Epithelial cell of esophagus (primary cell): ENCODE results near the gene FGGY.

Experiments used
- DNase-seq: peaks from one replicate; pipeline ENCODE4 v3.0.0; 2010; ENCODE audit warnings: low read depth
- H3K4me3 ChIP-seq: 2 replicates; pipeline ENCODE4 v1.5.1; 2011; ENCODE audit warnings: mild to moderate bottlenecking, low read length, control low read depth
- CTCF ChIP-seq: IDR thresholded peaks from 2 replicates; pipeline ENCODE4 v1.5.1; 2011; ENCODE audit warnings: low read depth, mild to moderate bottlenecking, low read length, control low read depth, inconsistent platforms; ENCODE audit not compliant: insufficient read depth; ENCODE audit errors: missing control alignments

The FGGY gene

GRCh38 chr1:59315529-59316463 is 18.9 kb downstream of the FGGY start:
- H3K4me3 ChIP-seq, result no peak overlapping the region
- no peak for DNase-seq
- TF ChIP-seq CTCF, result no peak

- no peak overlapping the region for H3K4me3 ChIP-seq
- no peak for TF ChIP-seq CTCF
- no peak for DNase-seq
Measured at GRCh38 chr1:59316497-59317128, 19.7 kb downstream of the FGGY start.

- no peak for TF ChIP-seq CTCF
- no peak for DNase-seq
Measured at GRCh38 chr1:59317343-59317742, 20.4 kb downstream of the FGGY start.

GRCh38 chr1:59317780-59318179 is 20.9 kb downstream of the FGGY start:
- H3K4me3 ChIP-seq, result no peak overlapping the region
- no peak for TF ChIP-seq CTCF
- DNase-seq, result no peak

More at GRCh38 chr1:59317343-59317742, 20.4 kb downstream of the FGGY start:
- H3K4me3 ChIP-seq, result no peak overlapping the region

- TF ChIP-seq CTCF, result no peak
- H3K4me3 ChIP-seq, result no peak overlapping the region
- DNase-seq, result no peak
Measured at GRCh38 chr1:59318271-59318860, 21.5 kb downstream of the FGGY start.

- no peak for DNase-seq
- H3K4me3 ChIP-seq, result no peak overlapping the region
- TF ChIP-seq CTCF, result no peak
Measured at GRCh38 chr1:59322394-59322793, 25.5 kb downstream of the FGGY start.
